Measurements from ENCODE around the gene MGAT4A. TPM values are rescaled to one million over a fixed set of nuclear protein-coding genes. Genes with fewer than 3 reads are reported as not detected.

MGAT4A gene
- total and polyA plus RNA-seq, 2 of the 8 experiments (the other 6 are each of a cell fraction or from before 2014, with no cell fraction given) = 1.4 to 7.7 TPM

DNA sequence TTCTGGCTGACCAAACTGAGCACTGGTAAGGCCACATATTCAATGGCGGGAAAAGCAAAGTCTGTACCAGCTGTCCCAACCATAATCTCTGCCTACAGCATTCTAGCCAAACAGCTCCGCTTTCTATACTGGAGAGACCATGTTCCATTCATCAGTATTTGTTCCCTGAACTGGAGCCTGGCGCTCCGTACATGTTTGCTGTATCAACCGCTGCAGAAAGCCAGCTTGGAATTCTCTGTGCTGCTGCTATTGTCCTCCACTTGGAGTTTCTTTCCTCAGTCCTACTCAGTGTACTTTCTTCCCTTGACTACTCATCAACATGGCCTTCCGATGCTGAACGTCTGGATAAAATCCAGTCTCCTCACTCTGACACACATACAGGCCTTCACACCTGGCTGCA, 124.5 kb downstream of the MGAT4A start:
- H2BK5ac ChIP-seq (ENCODE audit: low read depth, low read length) = no peak overlapping the region
- no peak overlapping the region for H4K5ac ChIP-seq (ENCODE audit: insufficient read length, low read depth, low read length)
- no peak for DNase-seq (ENCODE audit: low read depth in 1 of 2, low spot score in 2 of 2)
- no peak overlapping the region for H2BK20ac ChIP-seq (ENCODE audit: low read length)
- no peak overlapping the region for H2BK120ac ChIP-seq (replicated peaks; ENCODE audit: low read depth, low read length)
- 0 out of 8 replicates have a peak overlapping the region, but pooled peaks of 1 of the 4 experiments have one; percentile 80 for H3K4me3 ChIP-seq (ENCODE audit: extremely low read depth in 1 of 4, insufficient read depth in 2 of 4, low read depth in 3 of 4, low read length in 4 of 4)
- peaks cover 0 to 10% (median 4%) of the 10 kb centered on the region in 4 experiments; a peak in 2 of 7 replicates for H3K4me1 ChIP-seq (replicated peaks in 1 of 4; ENCODE audit: control insufficient read depth in 3 of 4, insufficient read depth in 4 of 4, low read length in 3 of 4)
- H3K9me3 ChIP-seq (ENCODE audit: insufficient read depth in 2 of 2, low read depth in 1 of 2, low read length in 1 of 2) = no peaks in the 10 kb centered on the region
- peak overlapping the region; percentile 23 for H4K91ac ChIP-seq (replicated peaks; ENCODE audit: insufficient read length, low read length)
- no peak overlapping the region for H3K9ac ChIP-seq (replicated peaks in 1 of 4; ENCODE audit: extremely low read depth in 1 of 4, low read depth in 3 of 4, low read length in 3 of 4)
- no peak overlapping the region for H4K8ac ChIP-seq (ENCODE audit: extremely low read depth, insufficient read depth, low read length)
- FAIRE-seq = no peak
- ChIA-PET POLR2A (ENCODE audit: partially characterized antibody) (no interaction called here), CTCF (ENCODE audit: partially characterized antibody) (interaction anchor here (1.8 to 2.2 kb wide), 2 partner anchors 21 to 37 kb away, joined by 4 to 10 read pairs; no protein-coding TSS in a partner anchor)
- no peaks in the 10 kb centered on the region for H3K27me3 ChIP-seq (replicated peaks in 1 of 4; ENCODE audit: control insufficient read depth in 3 of 4, extremely low read depth in 1 of 4, insufficient read depth in 3 of 4, low read length in 3 of 4)
- no peak overlapping the region for H3K56ac ChIP-seq (replicated peaks; ENCODE audit: insufficient read length, low read depth, low read length)
- peaks cover 8% of the 10 kb centered on the region for H3K23me2 ChIP-seq (ENCODE audit: low read depth, low read length)
- H3K27ac ChIP-seq (ENCODE audit: low read depth, low read length) = no peak overlapping the region
- H3K79me2 ChIP-seq (ENCODE audit: control insufficient read depth in 1 of 2, insufficient read depth in 2 of 2, low read length in 2 of 2) = peaks cover 17 to 47% of the 10 kb centered on the region in 2 experiments
- H3K23ac ChIP-seq (ENCODE audit: insufficient read length) = no peak overlapping the region
- no peak overlapping the region for H2AFZ ChIP-seq (ENCODE audit: low read length)
- no peak overlapping the region for H2BK15ac ChIP-seq (ENCODE audit: low read length)
- TF ChIP-seq PHF8 (conservative IDR thresholded peaks at IDR 0.05; ENCODE audit: low read depth, low read length) (no peak), TEAD4 (IDR thresholded peaks at IDR 0.05; ENCODE audit: low read depth, low read length) (no peak), SP4 (IDR thresholded peaks at IDR 0.05; ENCODE audit: low read length) (no peak), SIX5 (IDR thresholded peaks at IDR 0.05; ENCODE audit: low read depth, low read length) (no peak)
- TF ChIP-seq, protein P1, sequence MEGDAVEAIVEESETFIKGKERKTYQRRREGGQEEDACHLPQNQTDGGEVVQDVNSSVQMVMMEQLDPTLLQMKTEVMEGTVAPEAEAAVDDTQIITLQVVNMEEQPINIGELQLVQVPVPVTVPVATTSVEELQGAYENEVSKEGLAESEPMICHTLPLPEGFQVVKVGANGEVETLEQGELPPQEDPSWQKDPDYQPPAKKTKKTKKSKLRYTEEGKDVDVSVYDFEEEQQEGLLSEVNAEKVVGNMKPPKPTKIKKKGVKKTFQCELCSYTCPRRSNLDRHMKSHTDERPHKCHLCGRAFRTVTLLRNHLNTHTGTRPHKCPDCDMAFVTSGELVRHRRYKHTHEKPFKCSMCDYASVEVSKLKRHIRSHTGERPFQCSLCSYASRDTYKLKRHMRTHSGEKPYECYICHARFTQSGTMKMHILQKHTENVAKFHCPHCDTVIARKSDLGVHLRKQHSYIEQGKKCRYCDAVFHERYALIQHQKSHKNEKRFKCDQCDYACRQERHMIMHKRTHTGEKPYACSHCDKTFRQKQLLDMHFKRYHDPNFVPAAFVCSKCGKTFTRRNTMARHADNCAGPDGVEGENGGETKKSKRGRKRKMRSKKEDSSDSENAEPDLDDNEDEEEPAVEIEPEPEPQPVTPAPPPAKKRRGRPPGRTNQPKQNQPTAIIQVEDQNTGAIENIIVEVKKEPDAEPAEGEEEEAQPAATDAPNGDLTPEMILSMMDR (IDR thresholded peaks at IDR 0.05; ENCODE audit: control extremely low read depth in 1 of 3, insufficient read depth in 1 of 3, low read depth in 1 of 3, low read length in 3 of 3) = no peak
- peaks cover 0 to 8% of the 10 kb centered on the region in 2 experiments for H4K20me1 ChIP-seq (replicated peaks in 1 of 2; ENCODE audit: control insufficient read depth in 1 of 2, insufficient read depth in 2 of 2, low read length in 2 of 2)
- no peak overlapping the region for H2BK12ac ChIP-seq (ENCODE audit: low read depth, low read length)
- H3K36me3 ChIP-seq (ENCODE audit: control insufficient read depth in 2 of 4, insufficient read depth in 4 of 4, low read length in 3 of 4) = peaks cover 0 to 23% (median 1%) of the 10 kb centered on the region in 4 experiments; a peak in 6 of 8 replicates
- no peak overlapping the region for H2AK5ac ChIP-seq (ENCODE audit: low read depth, low read length)
- WGBS, 2 experiments (ENCODE audit: extremely low coverage in 1 of 2, insufficient coverage in 1 of 2, insufficient read length in 1 of 2, insufficient replicate concordance in 2 of 2, low coverage in 1 of 2, low lambda C conversion rate in 2 of 2, missing lambda C conversion rate in 1 of 2) = 94% methylated on average over 7 of the region's 7 CpGs; no CpG with 5 or more reads in 1 of the 2 experiments
- no peak overlapping the region for H3K18ac ChIP-seq (ENCODE audit: extremely low read depth, low read length)
- H3K14ac ChIP-seq (ENCODE audit: insufficient read length) = no peak overlapping the region
- H3K4me2 ChIP-seq (ENCODE audit: insufficient read depth in 1 of 2, low read depth in 2 of 2, low read length in 2 of 2) = peak overlapping the region; percentile 10 to 98; a peak in 2 of 4 replicates
- peaks cover 7% of the 10 kb centered on the region; the same call in 1 of the 2 replicates for H3K79me1 ChIP-seq (ENCODE audit: low read depth, low read length)
- no peak overlapping the region for H3K4ac ChIP-seq (replicated peaks; ENCODE audit: insufficient read length, low read depth, low read length)

Measured in H1 (cell line).